ENCODE results near the gene ERP29.
"Not testable (repeated sequence)": the region's sequence is repeated elsewhere in the genome, so short reads cannot be mapped to it uniquely, and the experiment has no call there.

The ERP29 gene

DNA sequence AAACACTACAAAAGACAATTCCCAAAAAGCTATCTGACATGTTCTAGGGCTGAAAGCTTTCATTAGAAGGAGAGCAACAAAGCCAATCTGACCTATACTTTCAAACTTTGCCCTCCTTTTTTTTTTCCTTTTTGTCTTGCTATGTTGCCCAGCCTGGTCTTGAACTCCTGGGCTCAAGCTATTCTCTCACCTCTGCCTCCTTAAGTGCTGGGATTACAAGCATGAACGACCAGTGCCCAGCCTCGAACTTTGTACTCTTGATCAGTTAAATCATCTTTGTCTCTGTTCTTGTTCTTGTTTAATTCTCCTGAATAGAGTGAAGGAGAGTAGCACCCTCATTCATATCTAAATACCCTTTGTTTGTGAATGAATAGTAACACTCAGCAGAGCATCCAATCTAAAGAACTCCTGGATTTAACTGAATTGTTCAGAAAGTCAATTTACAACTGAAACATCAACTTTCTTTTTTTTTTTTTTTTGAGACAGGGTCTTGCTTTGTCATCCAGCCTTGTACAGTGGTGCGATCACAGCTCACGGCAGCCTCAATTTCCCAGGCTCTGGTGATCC is 22.1 kb downstream of the ERP29 start:
- no peak overlapping the region for H3K4me3 ChIP-seq (ENCODE audit: low read depth, low read length)
- TF ChIP-seq, protein P1, sequence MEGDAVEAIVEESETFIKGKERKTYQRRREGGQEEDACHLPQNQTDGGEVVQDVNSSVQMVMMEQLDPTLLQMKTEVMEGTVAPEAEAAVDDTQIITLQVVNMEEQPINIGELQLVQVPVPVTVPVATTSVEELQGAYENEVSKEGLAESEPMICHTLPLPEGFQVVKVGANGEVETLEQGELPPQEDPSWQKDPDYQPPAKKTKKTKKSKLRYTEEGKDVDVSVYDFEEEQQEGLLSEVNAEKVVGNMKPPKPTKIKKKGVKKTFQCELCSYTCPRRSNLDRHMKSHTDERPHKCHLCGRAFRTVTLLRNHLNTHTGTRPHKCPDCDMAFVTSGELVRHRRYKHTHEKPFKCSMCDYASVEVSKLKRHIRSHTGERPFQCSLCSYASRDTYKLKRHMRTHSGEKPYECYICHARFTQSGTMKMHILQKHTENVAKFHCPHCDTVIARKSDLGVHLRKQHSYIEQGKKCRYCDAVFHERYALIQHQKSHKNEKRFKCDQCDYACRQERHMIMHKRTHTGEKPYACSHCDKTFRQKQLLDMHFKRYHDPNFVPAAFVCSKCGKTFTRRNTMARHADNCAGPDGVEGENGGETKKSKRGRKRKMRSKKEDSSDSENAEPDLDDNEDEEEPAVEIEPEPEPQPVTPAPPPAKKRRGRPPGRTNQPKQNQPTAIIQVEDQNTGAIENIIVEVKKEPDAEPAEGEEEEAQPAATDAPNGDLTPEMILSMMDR (IDR thresholded peaks at IDR 0.05; ENCODE audit: borderline replicate concordance, insufficient read depth, low read depth, low read length), result no peak

DNA sequence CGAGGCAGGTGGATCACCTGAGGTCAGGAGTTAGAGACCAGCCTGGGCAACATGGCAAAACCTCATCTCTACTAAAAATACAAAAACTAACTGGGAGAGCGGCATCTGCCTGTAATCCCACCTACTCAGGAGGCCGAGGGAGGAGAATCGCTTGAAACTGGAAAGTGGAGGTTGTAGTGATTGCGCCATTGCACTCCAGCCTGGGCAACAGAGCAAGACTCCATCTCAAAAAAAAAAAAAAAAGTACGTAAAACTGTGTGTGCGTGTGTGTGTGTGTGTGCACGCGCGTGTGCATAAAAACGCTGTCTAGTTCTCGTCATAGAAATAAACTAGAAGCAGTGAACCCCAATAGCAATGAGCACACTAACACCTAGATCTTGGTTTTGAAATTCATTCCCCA is 23.4 kb downstream of the ERP29 start:
- H3K4me3 ChIP-seq (ENCODE audit: low read depth, low read length), result not testable (repeated sequence)

DNA sequence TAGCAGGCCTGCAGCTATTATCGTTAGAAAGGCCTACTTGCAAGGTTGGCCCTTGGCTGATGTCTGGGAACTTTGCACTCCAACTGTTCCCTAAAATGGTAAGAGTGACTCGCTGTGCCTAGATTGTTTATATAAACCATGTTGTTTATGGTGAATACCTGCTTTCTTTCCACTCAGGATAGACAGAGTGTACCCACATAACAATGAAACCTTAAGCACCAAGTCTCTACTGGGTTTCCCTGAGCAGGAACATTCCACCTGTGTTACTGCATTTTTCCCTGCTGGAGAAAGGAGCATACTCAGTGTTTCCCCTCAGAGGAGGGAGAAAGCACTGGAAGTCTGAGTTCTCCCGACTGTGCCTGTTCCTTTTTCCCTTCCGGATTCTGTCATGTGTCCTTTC is 32.8 kb downstream of the ERP29 start:
- TF ChIP-seq, protein P1 (IDR thresholded peaks at IDR 0.05; ENCODE audit: borderline replicate concordance, insufficient read depth, low read depth, low read length), result no peak
- H3K4me3 ChIP-seq (ENCODE audit: low read depth, low read length), result no peak overlapping the region

DNA sequence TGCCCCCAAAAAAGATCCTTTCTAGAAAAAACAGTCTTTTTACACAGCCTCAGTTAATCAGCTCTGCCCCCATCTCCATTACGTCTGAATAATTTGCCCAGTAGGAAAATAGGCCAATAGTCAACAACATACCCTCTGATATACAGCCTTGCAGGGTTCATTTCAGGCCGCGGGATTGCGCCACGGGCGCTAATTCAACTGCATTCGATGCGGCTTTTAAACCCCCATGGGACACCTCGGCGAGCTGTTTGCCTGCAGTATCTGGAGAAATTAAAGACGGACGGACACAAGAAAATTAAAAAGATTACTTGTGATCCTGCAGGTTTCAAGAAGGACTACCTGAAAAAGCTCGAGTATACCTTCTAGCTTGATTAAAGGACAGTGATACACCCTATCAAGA is 36.1 kb downstream of the ERP29 start:
- TF ChIP-seq, protein P1 (IDR thresholded peaks at IDR 0.05; ENCODE audit: borderline replicate concordance, insufficient read depth, low read depth, low read length), result no peak

DNA sequence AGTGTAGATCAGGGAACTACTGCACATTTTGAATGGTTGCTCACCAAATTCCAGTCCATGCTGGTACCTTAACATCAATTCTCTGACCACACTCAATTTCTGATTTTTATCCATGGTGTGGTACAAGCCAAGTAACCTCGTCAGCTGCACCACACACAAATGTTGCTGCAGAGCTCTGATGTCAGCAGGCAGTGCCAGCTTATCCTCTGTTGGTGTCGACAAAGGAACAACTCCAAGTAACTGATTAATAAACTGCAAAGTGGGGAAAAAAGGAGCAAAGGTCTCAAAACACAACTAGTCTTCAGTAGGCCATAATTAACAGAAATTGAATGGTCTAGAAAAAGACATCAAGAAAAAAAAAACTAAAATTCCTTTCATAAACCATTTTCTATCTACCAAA is 47.9 kb downstream of the ERP29 start:
- H3K4me3 ChIP-seq (ENCODE audit: low read depth, low read length), result no peak overlapping the region
- TF ChIP-seq, protein P1 (IDR thresholded peaks at IDR 0.05; ENCODE audit: borderline replicate concordance, insufficient read depth, low read depth, low read length), result no peak

More for the DNA sequence above, 36.1 kb downstream of the ERP29 start:
- H3K4me3 ChIP-seq (ENCODE audit: low read depth, low read length), result no peak overlapping the region

DNA sequence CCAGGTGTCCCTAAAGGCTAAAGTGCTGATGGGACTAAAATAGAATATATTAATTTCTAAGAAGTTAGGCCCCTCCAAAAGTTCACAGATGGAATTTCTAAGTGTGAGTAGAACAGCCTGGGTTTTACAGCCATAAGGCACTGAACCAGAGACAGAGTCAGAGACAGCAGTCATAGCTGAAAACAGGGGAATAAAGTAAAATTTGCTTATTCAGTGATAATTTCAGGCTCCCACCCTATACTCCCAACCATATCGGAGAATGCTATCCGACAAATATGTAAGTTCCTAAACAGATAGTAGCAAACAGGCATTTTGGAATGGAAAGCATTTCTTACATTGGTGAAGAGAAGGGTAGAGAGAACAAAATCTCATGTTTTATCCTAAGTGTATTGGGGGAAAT is 50.0 kb downstream of the ERP29 start:
- TF ChIP-seq, protein P1 (IDR thresholded peaks at IDR 0.05; ENCODE audit: borderline replicate concordance, insufficient read depth, low read depth, low read length), result no peak
- H3K4me3 ChIP-seq (ENCODE audit: low read depth, low read length), result no peak overlapping the region

DNA sequence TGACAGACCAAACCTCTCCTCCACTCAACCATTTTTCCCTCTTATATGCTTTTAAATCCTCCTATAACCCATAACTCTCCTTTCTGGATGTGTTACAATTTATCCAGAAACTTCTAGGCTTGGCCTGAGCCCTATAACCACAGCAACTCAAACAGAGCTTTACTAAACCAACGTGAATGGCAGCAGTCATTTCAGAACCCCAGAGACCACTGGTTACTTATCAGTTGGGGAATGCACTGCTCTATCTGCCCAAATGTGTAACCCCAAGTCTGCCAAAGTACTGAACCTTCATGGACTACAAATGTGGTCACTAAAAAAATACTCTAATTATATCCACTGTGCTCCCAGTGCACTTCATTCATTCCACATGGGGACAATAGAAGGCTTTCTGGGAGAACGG is 53.3 kb downstream of the ERP29 start:
- TF ChIP-seq, protein P1 (IDR thresholded peaks at IDR 0.05; ENCODE audit: borderline replicate concordance, insufficient read depth, low read depth, low read length), result no peak
- H3K4me3 ChIP-seq (ENCODE audit: low read depth, low read length), result no peak overlapping the region

Measured in GM12875 (cell line).